Right atrium auricular region (tissue), 2 donors: ENCODE data around the gene MALRD1. TPM values are rescaled to one million over a fixed set of nuclear protein-coding genes. Genes with fewer than 3 reads are reported as not detected.

Experiments
- DNase-seq: peaks from one replicate; pipeline ENCODE4 v3.0.0-alpha.2; 2019; ENCODE audit warnings: low spot score
- H3K27ac ChIP-seq, 2 donors: fragments of 200-600 bp; sonication (generic); 1 replicate in 1 of 2; 2 replicates in 1 of 2; pipeline ENCODE4 v1.5.1; 2016 to 2019
- H3K27me3 ChIP-seq, 2 donors: fragments of 200-600 bp; sonication (generic); one replicate each; pipeline versions ENCODE4 v1.5.1 to v1.6.0; 2017 to 2019
- H3K36me3 ChIP-seq: fragments of 200-600 bp; sonication (generic); one replicate; pipeline ENCODE4 v1.5.1; 2016
- H3K4me1 ChIP-seq, 2 donors: fragments of 200-600 bp; sonication (generic); one replicate each; pipeline versions ENCODE4 v1.5.1 to v1.6.0; 2017 to 2019
- H3K4me3 ChIP-seq, 2 donors: fragments of 200-600 bp; sonication (generic); 1 replicate in 1 of 2; 2 replicates in 1 of 2; pipeline ENCODE4 v1.5.1; 2017 to 2019; ENCODE audit warnings: mild to moderate bottlenecking in 1 of 2, moderate library complexity in 1 of 2
- H3K9me3 ChIP-seq, 2 donors: fragments of 200-600 bp; sonication (generic); one replicate each; pipeline ENCODE4 v1.5.1; 2019
- total RNA-seq, 2 donors: library from RNA; depleted of rRNA; stranded (reverse); fragments of >200 nt; gene quantifications; one replicate each; pipeline ENCODE4 v1.1.0, GENCODE V29; 2016
- TF ChIP-seq, protein P1 (sequence below), 2 donors: fragments of 200-600 bp; sonication (generic); IDR thresholded peaks; one replicate each; pipeline ENCODE4 v1.5.1; 2019; ENCODE audit warnings: antibody characterized with exemption in 2 of 2

The MALRD1 gene
- total RNA-seq, 2 donors from 2014 or later, result 0.71 to 1.3 TPM

DNA sequence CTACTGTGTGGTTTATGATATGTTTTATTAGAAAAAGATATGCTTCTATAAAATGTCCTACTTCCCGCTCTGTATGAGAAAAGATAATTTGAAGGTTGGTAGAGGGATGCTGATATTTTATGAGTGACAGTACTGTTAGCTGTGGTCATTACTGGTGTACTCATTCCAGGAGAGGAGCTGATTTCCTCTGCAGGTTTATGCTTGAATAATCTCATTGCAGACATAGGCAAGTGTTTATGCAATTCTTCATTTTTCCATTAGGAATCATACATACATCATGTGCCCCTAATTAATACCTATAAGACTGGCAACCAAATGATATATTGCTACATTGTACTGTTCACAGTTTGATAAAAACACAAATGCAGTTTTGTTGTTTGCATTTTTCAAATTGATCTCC, 269.4 kb downstream of the MALRD1 start:
- no peak overlapping the region for H3K4me3 ChIP-seq
- no peaks in the 10 kb centered on the region for H3K9me3 ChIP-seq
- H3K27ac ChIP-seq, result no peak overlapping the region
- H3K36me3 ChIP-seq, result no peaks in the 10 kb centered on the region
- no peaks in the 10 kb centered on the region for H3K4me1 ChIP-seq
- TF ChIP-seq, protein P1, sequence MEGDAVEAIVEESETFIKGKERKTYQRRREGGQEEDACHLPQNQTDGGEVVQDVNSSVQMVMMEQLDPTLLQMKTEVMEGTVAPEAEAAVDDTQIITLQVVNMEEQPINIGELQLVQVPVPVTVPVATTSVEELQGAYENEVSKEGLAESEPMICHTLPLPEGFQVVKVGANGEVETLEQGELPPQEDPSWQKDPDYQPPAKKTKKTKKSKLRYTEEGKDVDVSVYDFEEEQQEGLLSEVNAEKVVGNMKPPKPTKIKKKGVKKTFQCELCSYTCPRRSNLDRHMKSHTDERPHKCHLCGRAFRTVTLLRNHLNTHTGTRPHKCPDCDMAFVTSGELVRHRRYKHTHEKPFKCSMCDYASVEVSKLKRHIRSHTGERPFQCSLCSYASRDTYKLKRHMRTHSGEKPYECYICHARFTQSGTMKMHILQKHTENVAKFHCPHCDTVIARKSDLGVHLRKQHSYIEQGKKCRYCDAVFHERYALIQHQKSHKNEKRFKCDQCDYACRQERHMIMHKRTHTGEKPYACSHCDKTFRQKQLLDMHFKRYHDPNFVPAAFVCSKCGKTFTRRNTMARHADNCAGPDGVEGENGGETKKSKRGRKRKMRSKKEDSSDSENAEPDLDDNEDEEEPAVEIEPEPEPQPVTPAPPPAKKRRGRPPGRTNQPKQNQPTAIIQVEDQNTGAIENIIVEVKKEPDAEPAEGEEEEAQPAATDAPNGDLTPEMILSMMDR (IDR thresholded peaks at IDR 0.05), result no peak
- DNase-seq, result no peak
- H3K27me3 ChIP-seq, result no peaks in the 10 kb centered on the region

DNA sequence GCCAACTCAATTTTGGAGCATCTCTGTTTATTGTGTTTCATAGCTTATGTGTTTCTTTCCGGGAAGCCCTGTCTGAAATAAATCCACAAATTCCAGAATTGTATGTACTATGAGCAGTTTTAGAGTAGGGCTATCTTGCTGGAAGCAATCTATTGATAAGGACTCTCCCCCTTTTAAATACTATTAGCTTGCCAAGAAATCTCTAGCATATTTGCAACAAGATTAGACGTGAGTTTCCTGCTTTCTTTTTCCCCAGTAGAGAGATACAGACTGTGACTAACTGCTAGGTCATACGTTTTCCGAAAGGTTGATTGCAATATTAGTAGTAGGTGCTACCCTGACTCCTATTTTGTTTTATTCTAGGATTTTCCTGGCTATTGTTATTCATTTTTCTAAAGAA, 277.0 kb downstream of the MALRD1 start:
- no peak overlapping the region for H3K4me3 ChIP-seq
- H3K9me3 ChIP-seq, result no peaks in the 10 kb centered on the region
- H3K36me3 ChIP-seq, result no peaks in the 10 kb centered on the region
- TF ChIP-seq, protein P1 (IDR thresholded peaks at IDR 0.05), result no peak
- no peak for DNase-seq
- no peak overlapping the region for H3K27ac ChIP-seq
- no peaks in the 10 kb centered on the region for H3K27me3 ChIP-seq
- no peaks in the 10 kb centered on the region for H3K4me1 ChIP-seq

DNA sequence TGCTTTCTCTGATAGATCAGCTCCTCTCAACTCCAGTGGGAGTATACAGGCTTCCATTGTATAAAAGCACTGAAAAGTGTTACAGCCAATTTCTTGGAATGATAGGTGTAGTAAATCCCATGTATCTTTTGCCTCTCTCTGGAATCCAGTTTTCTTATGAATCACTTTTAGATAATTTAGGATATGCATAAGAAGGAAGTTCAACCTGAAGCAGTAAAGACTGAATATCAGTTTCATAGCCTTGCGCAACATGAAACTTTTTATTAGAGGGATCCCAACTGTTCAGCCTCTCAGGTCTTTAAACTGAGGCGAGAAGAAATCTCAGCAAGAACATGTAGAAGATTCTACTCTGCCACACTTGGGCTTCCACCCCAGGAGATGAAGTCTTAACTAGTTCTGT, 280.0 kb downstream of the MALRD1 start:
- no peak for DNase-seq
- no peak overlapping the region for H3K27ac ChIP-seq
- no peak overlapping the region for H3K4me3 ChIP-seq
- H3K36me3 ChIP-seq, result no peaks in the 10 kb centered on the region
- no peaks in the 10 kb centered on the region for H3K9me3 ChIP-seq
- no peaks in the 10 kb centered on the region for H3K4me1 ChIP-seq
- H3K27me3 ChIP-seq, result no peaks in the 10 kb centered on the region
- TF ChIP-seq, protein P1 (IDR thresholded peaks at IDR 0.05), result no peak

DNA sequence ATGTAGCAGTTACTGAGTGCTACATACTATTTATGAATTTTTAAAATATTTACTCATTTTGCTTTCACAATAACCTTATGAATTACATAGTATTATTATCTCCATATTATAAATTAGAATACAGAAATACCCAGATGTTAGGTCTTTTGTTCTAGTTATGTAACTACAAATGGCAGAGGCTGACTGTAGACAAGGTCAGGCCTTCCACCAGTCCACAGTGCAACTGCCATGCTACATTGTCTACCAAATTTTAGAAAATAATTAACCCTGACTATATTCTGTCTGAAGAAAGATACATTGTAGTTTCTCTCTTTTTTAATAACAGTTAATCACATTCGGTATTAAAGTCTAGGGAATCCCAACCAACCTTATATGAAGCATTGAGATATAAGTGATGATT, 280.9 kb downstream of the MALRD1 start:
- H3K9me3 ChIP-seq, result no peaks in the 10 kb centered on the region
- H3K4me3 ChIP-seq, result no peak overlapping the region
- no peaks in the 10 kb centered on the region for H3K4me1 ChIP-seq
- no peaks in the 10 kb centered on the region for H3K27me3 ChIP-seq
- no peak for DNase-seq
- no peaks in the 10 kb centered on the region for H3K36me3 ChIP-seq
- no peak overlapping the region for H3K27ac ChIP-seq
- TF ChIP-seq, protein P1 (IDR thresholded peaks at IDR 0.05), result no peak

DNA sequence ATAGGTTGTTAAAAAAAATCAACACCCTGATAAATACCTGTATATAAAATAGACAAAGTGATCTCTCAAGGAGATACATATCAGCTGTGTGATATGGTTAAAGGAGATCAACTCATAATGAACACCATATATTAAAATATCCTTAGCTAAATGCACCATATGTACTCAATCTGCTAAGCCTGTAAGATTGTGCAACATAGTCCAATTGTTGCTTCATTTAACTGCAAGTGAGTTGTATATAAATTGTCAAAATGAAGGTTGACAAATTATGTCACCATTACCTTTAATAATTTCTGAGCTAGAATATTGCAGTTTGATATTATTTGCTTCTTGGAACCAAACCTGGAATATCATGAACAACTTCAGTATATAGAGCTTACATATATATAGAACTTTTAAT, 283.7 kb downstream of the MALRD1 start:
- H3K4me3 ChIP-seq, result no peak overlapping the region
- no peak for DNase-seq
- H3K4me1 ChIP-seq, result no peaks in the 10 kb centered on the region
- H3K27ac ChIP-seq, result no peak overlapping the region
- H3K36me3 ChIP-seq, result no peaks in the 10 kb centered on the region
- TF ChIP-seq, protein P1 (IDR thresholded peaks at IDR 0.05), result no peak
- no peaks in the 10 kb centered on the region for H3K27me3 ChIP-seq
- H3K9me3 ChIP-seq, result no peaks in the 10 kb centered on the region

DNA sequence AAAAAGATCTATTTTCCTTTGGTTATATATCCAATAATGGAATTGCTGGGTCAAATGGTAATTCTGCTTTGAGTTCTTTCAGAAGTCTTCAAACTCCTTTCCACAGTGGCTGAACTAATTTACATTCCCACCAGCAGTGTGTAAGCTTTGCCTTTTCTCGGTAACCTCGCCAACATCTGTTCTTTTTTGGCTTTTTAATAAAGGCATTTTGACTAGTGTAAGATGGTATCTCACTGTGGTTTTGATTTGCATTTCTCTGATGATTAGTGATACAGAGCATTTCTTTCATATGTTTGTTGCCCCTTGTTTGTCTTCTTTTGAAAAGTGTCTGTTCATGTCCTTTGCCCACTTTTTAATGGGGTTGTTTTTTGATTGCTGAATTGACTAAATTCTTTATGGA, 285.0 kb downstream of the MALRD1 start:
- Histone ChIP-seq H3K9me3 (no peaks in the 10 kb centered on the region), H3K4me3 (no peak overlapping the region), H3K27me3 (no peaks in the 10 kb centered on the region), H3K27ac (no peak overlapping the region), H3K4me1 (no peaks in the 10 kb centered on the region), H3K36me3 (no peaks in the 10 kb centered on the region)
- DNase-seq, result no peak
- TF ChIP-seq, protein P1 (IDR thresholded peaks at IDR 0.05), result no peak
